Measurements from ENCODE around the gene POLN.

DNA sequence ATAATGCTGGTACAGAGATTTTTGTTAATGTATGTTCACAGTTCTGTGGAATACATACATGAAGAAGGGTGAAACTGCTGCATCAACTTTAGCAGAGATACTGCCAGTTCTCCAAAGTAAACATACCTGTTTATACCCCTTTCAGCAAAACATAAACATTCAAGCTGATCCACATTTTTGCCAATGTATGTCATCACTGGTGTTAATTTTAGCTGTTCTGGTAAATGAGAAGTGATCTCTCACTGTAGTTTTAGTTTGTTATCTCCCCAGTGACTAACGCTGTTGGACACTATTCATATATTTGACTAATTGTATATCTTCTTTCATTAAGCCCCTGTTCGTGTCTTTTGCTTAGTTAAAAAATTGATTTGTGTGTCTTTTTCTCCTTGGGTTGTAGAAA lies 82.0 kb downstream of the POLN start:
- TF ChIP-seq CTCF (IDR thresholded peaks at IDR 0.05; ENCODE audit: low read length) = no peak
- no peak for TF ChIP-seq EZH2 (IDR thresholded peaks at IDR 0.05; ENCODE audit: borderline replicate concordance, low read length)
